Measurements from ENCODE around the gene ZNF791. TPM values are rescaled to one million over a fixed set of nuclear protein-coding genes. Genes with fewer than 3 reads are reported as not detected.
"Not testable (repeated sequence)": the region's sequence is repeated elsewhere in the genome, so short reads cannot be mapped to it uniquely, and the experiment has no call there.

The ZNF791 gene
- total RNA-seq (2021) (22.4 and 27.7 TPM in 2 replicates), Bru-seq, nascent RNA (percentile 86 among the genes with signal in this experiment), BruChase-seq, experiment 1, labeled RNA remaining after a 2-hour chase (percentile 89 among the genes with signal in this experiment), BruChase-seq, experiment 2, labeled RNA remaining after a 6-hour chase (percentile 77 among the genes with signal in this experiment)
- long read RNA-seq, full-length matches to known transcripts: 9 of 20 reads
- long read RNA-seq, partial matches to known transcripts: 0 of 20 reads
- long read RNA-seq, other reads (novel, unspliced or antisense): 11 of 20 reads

GRCh38 chr19:12610540-12611360 lies at the start of gene ZNF791, which contains the start of gene ZNF490:
TSS of gene ZNF791 (plus strand) at chr19:12610920. CDS start at chr19:12611080, 160 bp downstream.
TSS of gene ZNF490 (minus strand) at chr19:12610813. CDS start at chr19:12610680, 133 bp downstream.
- intact Hi-C loops (cut with micrococcal nuclease; ENCODE audit: unreplicated experiment): loop anchor here (2.0 kb wide), 1 partner anchor 60 kb away; the partner anchor contains the start of gene ZNF564
- ChIA-PET CTCF (interaction anchor here (1.0 kb wide), 1 partner anchor 60 kb away, joined by 3 read pairs; no protein-coding TSS in a partner anchor), POLR2A (ENCODE audit: unreplicated experiment) (interaction anchor here (0.5 to 1.0 kb wide), 9 partner anchors 8 to 1472 kb away, joined by 3 to 8 read pairs (median 5); partner anchors contain the start of gene JUNB)
- H3K9me2 ChIP-seq (ENCODE audit: insufficient read depth): no peaks in the 10 kb centered on the region
- peaks cover 10% of the 10 kb centered on the region for H3F3A ChIP-seq (ENCODE audit: insufficient read depth, low read depth)
- peaks cover 28% of the 10 kb centered on the region for H3K36me3 ChIP-seq (ENCODE audit: low read depth)
- peak within 1 kb of the TSS; percentile 94 for H2AFZ ChIP-seq
- peaks cover 8% of the 10 kb centered on the region; the same call in 1 of the 2 replicates for H3K4me1 ChIP-seq (replicated peaks; ENCODE audit: insufficient read depth)
- peaks cover 4% of the 10 kb centered on the region; the same call in 1 of the 2 replicates for H3K9me3 ChIP-seq (ENCODE audit: insufficient read depth, low read depth)
- BruUV-seq (replicated peaks): TSS peak; percentile 77
- peak within 1 kb of the TSS; percentile 55 for H3K27ac ChIP-seq
- H3K4me3 ChIP-seq: peak within 1 kb of the TSS; percentile 78
- H4K20me1 ChIP-seq (ENCODE audit: insufficient read depth): peaks cover 11% of the 10 kb centered on the region; the same call in 1 of the 2 replicates
- TF ChIP-seq CTCF (conservative IDR thresholded peaks at IDR 0.05): no peak
- no peak for TF ChIP-seq EZH2 (IDR thresholded peaks at IDR 0.05; ENCODE audit: low read depth)
- H3K79me2 ChIP-seq (ENCODE audit: low read depth): peaks cover 59% of the 10 kb centered on the region
- H3K4me2 ChIP-seq: peak within 1 kb of the TSS; percentile 78
- peak; percentile 94 to 95 for DNase-seq
- H3K27me3 ChIP-seq (ENCODE audit: insufficient read depth, low read depth): no peaks in the 10 kb centered on the region

- no peaks in the 10 kb centered on the region for H3K36me3 ChIP-seq (ENCODE audit: low read depth)
- H3F3A ChIP-seq (ENCODE audit: insufficient read depth, low read depth): no peaks in the 10 kb centered on the region
- ChIA-PET POLR2A (ENCODE audit: unreplicated experiment) (no interaction called here), CTCF (interaction anchor here (0.6 to 0.7 kb wide), 3 partner anchors 143 to 423 kb away, joined by 3 to 8 read pairs (median 3); no protein-coding TSS in a partner anchor)
- H3K79me2 ChIP-seq (ENCODE audit: low read depth): no peaks in the 10 kb centered on the region
- H3K9me2 ChIP-seq (ENCODE audit: insufficient read depth): no peaks in the 10 kb centered on the region
- H3K4me3 ChIP-seq: no peak overlapping the region
- H4K20me1 ChIP-seq (ENCODE audit: insufficient read depth): no peaks in the 10 kb centered on the region
- no peaks in the 10 kb centered on the region for H3K4me1 ChIP-seq (replicated peaks; ENCODE audit: insufficient read depth)
- peak; percentile 99 for TF ChIP-seq CTCF (conservative IDR thresholded peaks at IDR 0.05)
- TF ChIP-seq EZH2 (IDR thresholded peaks at IDR 0.05; ENCODE audit: low read depth): no peak
- intact Hi-C loops (cut with micrococcal nuclease; ENCODE audit: unreplicated experiment): loop anchor here (2.0 kb wide), 1 partner anchor 109 kb away; no protein-coding TSS in a partner anchor
- no peaks in the 10 kb centered on the region for H3K27me3 ChIP-seq (ENCODE audit: insufficient read depth, low read depth)
- H3K9me3 ChIP-seq (ENCODE audit: insufficient read depth, low read depth): no peaks in the 10 kb centered on the region
- no peak overlapping the region for H3K27ac ChIP-seq
- no peak overlapping the region for H3K4me2 ChIP-seq
- DNase-seq: peak; percentile 75 to 86
- no TSS peak for BruUV-seq (replicated peaks)
- H2AFZ ChIP-seq: no peak overlapping the region
Observed at GRCh38 chr19:12564016-12564664, 46.6 kb upstream of the ZNF791 start.

GRCh38 chr19:12566380-12566779 lies 44.3 kb upstream of the ZNF791 start:
- POLR2A ChIA-PET (ENCODE audit: unreplicated experiment); BruUV-seq (replicated peaks); H3K4me3 ChIP-seq; H3K79me2 ChIP-seq (ENCODE audit: low read depth); H4K20me1 ChIP-seq (ENCODE audit: insufficient read depth); H3K27ac ChIP-seq; intact Hi-C loops (cut with micrococcal nuclease; ENCODE audit: unreplicated experiment); H3F3A ChIP-seq (ENCODE audit: insufficient read depth, low read depth); H3K4me1 ChIP-seq (replicated peaks; ENCODE audit: insufficient read depth); H3K36me3 ChIP-seq (ENCODE audit: low read depth); H3K27me3 ChIP-seq (ENCODE audit: insufficient read depth, low read depth); H3K9me2 ChIP-seq (ENCODE audit: insufficient read depth); H2AFZ ChIP-seq; H3K4me2 ChIP-seq; H3K9me3 ChIP-seq (ENCODE audit: insufficient read depth, low read depth); DNase-seq: not testable (repeated sequence)
- CTCF ChIA-PET: interaction anchor here (0.6 to 0.7 kb wide), 3 partner anchors 83 to 641 kb away, joined by 3 to 7 read pairs (median 4); no protein-coding TSS in a partner anchor

All from PC-9 (cell line).